Effector CD8-positive, alpha-beta T cell (primary cell): Measurements from ENCODE around the gene PRSS1.
"Not testable (repeated sequence)": the region's sequence is repeated elsewhere in the genome, so short reads cannot be mapped to it uniquely, and the experiment has no call there.

ENCODE experiments used
- DNase-seq: peaks from one replicate; lab custom pipeline; 2025; lab: John Stamatoyannopoulos, UW

The PRSS1 gene

GRCh38 chr7:142773937-142774744 is 24.9 kb downstream of the PRSS1 start:
- DNase-seq, result no peak

- DNase-seq, result no peak
Observed at GRCh38 chr7:142774826-142775225, 25.6 kb downstream of the PRSS1 start.

GRCh38 chr7:142775351-142776115 is 26.3 kb downstream of the PRSS1 start:
- not testable (repeated sequence) for DNase-seq

DNA sequence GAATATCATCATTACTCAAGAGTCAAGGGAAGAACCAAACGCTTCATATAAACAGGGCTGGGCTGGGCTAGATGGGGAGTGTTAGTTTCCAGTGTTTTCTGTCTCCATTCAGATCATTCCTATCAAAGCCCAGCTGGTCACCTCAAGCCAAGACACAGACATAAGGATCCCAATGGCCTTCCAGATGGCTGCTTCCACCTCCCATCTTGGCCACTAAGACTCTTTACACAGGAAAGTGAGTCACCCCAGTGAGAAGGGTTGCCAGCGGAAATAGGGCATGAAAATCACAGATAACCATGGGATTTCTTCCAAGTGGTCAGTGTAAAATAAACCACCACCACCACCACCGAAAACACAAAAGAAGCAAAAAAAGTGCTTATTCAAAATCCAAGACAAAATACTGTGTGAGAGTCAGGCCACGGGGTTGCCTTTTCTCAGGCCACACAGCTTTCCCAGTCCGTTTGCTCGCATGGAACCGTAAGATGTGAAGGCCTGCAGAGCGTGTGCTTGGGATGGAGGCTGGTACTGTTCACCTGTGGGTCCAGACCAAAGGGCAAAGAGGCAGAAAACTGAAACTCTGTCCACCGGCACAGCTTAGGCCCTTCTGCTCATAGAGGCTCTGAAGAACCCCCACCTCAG is 27.1 kb downstream of the PRSS1 start:
- no peak for DNase-seq

DNA sequence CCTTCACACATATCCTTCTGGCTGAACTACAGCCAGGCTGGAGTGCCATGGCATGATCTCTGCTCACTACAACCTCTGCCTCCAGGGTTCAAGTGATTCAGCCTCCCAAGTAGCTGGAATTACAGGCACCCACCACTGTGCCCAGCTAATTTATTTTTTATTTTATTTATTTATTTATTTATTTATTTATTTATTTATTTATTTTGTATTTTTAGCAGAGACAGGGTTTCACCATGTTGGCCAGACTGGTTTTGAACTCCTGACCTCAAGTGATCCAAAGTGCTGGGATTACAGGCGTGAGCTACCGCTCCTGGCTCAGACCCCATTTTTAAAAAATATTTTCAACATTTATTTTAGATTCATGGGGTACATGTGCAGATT is 27.6 kb downstream of the PRSS1 start:
- DNase-seq, result not testable (repeated sequence)

DNA sequence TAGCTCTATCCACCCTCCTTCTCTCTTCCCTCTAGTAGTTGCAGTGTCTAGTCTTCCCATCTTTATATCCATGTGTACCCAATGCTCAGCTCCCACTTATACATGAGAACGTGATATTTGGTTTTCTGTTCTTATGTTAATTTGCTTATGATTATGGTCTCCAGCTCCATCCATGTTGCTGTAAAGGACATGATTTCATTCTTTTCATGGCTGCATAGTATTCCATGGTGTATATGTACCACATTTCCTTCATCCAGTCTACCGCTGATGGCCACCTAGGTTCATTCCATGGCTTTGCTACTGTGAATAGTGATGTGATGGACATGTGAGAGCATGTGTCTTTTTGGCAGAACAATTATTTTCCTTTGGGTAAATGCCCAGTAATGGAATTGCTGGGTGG is 28.0 kb downstream of the PRSS1 start:
- no peak for DNase-seq

DNA sequence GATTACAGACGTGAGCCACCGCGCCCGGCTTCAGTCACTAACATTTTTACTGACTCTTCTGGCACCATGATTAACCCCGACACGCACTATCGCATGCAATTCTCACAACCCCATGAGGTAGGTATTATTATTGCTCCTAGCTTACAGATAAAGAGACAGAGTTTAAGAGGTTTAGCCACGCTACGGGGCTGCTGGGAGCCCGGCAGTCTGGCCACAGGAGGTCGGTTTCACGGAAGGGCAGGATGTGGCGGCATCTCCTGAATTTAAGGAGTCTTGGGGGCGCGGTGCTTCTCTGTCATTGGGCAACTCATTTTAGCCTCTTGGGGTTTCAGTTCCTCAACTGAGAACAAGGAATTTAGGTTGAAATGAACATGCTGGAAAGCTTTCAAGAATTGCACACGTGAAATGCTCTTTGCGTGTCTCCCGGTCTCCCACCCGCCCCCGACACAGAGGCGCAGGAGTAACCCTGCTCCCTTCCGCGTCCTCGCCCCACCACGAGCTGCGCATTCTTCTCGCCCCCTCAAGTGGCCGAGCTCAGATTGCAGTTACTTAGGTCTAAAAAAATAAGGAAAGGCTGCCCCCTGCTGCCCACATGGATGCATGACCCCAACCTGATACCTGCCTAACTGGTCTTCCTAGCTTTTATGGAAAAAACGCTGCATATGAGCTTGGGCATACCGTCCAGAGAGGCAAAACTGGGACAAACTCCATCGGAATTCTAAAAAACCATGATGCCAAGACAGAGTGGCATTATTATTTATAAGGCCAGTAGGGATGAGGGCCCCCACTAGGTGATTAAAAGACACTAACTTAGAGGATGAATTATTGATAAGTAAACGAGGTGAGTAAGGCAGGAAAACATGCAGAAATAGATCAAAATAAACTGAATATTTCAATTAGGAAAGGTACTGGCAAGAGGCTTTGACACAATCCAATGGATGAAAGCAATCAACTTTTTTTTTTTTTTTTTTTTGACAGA is 33.9 kb downstream of the PRSS1 start:
- peak; percentile 60 for DNase-seq

DNA sequence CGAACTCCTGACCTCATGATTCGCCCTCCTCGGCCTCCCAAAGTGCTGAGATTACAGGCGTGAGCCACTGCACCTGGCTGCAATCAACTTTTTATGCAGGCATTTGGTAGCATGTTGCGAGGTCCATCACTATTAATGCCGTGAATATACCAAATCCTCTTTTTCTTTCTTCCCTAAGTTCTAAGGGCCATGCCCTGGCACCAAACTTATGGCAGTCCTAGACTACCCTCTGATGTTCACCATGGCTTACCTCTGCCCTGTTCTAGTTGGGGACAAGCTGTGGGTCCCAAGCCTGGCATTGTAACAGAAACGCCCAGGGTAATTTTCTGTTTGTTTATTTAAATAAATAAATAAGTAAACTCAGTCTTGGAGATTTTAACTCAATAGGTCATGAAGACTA is 34.8 kb downstream of the PRSS1 start:
- DNase-seq, result no peak

GRCh38 chr7:142784716-142785115 is 35.4 kb downstream of the PRSS1 start:
- no peak for DNase-seq

DNA sequence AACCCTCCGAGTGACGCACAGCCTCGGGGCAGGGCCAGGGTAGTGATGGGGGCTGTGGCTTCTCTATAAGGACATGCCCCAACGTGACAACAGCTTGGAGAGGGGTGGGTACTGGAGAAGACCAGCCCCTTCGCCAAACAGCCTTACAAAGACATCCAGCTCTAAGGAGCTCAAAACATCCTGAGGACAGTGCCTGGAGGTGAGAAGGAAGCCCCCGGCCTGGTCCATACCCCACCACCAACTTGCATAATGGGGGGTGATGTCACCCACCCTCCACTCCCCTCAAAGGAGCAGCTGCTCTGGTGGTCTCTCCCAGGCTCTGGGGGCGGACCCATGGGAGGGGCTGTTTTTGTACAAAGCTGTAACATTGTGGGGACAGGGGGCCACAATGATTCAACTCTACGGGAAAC is 36.6 kb downstream of the PRSS1 start:
- peak; percentile 67 for DNase-seq

GRCh38 chr7:142787034-142787768 is 37.9 kb downstream of the PRSS1 start:
- DNase-seq, result no peak

DNA sequence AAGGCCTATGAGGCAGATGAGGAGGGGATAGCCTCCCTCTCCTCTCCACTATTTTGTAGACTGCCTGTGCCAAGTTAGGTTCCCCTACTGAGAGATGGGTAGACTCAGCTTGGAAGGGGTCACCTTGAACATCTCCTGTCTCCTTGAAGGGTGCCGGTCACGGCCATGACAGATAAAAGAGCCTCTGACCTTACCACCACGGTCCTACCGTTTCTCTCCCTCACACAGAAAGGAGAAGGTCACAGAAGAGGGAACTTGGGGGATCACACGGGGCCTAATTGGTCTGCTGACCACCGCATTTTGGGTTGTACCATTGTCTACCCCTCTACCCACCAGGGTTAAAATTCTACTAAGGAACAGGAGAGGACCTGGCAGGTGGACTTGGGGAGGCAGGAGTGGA is 38.5 kb downstream of the PRSS1 start:
- DNase-seq, result no peak

GRCh38 chr7:142788303-142789289 is 39.3 kb downstream of the PRSS1 start:
- DNase-seq, result no peak

- no peak for DNase-seq
Observed at GRCh38 chr7:142789441-142789840, 40.2 kb downstream of the PRSS1 start.

GRCh38 chr7:142790056-142790455 is 40.8 kb downstream of the PRSS1 start:
- DNase-seq, result no peak

DNA sequence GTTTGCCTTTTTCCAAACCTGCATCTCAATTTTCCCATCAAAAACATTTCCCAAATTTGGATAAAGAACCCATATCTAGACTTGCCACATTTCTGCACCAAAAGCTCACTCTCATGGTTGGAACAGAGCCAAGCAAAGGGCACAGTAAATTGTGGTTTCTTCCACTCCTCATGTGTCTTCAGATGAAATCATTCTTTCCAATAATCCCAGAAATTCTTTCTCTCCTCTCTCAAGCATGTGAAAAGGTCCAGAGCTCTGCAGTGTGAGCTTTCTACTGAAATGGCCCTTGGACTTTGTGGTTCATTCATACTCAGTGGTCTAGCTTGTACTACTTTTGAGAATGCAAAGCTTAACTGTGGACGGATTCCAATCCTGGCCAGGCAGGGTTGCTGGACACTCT is 41.3 kb downstream of the PRSS1 start:
- DNase-seq, result no peak

DNA sequence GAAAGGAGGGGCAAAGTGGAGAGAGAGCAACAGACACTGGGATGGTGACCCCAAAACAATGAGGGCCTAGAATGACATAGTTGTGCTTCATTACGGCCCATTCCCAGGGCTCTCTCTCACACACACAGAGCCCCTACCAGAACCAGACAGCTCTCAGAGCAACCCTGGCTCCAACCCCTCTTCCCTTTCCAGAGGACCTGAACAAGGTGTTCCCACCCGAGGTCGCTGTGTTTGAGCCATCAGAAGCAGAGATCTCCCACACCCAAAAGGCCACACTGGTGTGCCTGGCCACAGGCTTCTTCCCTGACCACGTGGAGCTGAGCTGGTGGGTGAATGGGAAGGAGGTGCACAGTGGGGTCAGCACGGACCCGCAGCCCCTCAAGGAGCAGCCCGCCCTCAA is 42.2 kb downstream of the PRSS1 start:
- no peak for DNase-seq

DNA sequence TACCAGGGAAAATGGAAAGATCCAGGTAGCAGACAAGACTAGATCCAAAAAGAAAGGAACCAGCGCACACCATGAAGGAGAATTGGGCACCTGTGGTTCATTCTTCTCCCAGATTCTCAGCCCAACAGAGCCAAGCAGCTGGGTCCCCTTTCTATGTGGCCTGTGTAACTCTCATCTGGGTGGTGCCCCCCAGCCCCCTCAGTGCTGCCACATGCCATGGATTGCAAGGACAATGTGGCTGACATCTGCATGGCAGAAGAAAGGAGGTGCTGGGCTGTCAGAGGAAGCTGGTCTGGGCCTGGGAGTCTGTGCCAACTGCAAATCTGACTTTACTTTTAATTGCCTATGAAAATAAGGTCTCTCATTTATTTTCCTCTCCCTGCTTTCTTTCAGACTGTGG is 42.9 kb downstream of the PRSS1 start:
- DNase-seq, result no peak

DNA sequence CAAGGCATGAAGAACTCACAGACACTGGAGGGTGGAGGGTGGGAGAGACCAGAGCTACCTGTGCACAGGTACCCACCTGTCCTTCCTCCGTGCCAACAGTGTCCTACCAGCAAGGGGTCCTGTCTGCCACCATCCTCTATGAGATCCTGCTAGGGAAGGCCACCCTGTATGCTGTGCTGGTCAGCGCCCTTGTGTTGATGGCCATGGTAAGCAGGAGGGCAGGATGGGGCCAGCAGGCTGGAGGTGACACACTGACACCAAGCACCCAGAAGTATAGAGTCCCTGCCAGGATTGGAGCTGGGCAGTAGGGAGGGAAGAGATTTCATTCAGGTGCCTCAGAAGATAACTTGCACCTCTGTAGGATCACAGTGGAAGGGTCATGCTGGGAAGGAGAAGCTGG is 43.3 kb downstream of the PRSS1 start:
- no peak for DNase-seq

DNA sequence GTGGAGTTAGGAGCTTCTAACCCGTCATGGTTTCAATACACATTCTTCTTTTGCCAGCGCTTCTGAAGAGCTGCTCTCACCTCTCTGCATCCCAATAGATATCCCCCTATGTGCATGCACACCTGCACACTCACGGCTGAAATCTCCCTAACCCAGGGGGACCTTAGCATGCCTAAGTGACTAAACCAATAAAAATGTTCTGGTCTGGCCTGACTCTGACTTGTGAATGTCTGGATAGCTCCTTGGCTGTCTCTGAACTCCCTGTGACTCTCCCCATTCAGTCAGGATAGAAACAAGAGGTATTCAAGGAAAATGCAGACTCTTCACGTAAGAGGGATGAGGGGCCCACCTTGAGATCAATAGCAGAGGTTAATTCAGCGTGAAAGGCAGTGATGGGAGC is 43.9 kb downstream of the PRSS1 start:
- no peak for DNase-seq
